ENCODE results near the gene MLANA. TPM values are rescaled to one million over a fixed set of nuclear protein-coding genes. Genes with fewer than 3 reads are reported as not detected.

MLANA gene
- not detected in 2 replicates for total RNA-seq

- no peak within 1 kb of the TSS for H3K4me3 Mint-ChIP-seq (ENCODE audit: low read depth)
- peaks cover 5% of the 10 kb centered on the region for H3K4me1 Mint-ChIP-seq (ENCODE audit: low read depth)
- DNase-seq (ENCODE audit: low spot score), result no peak
- peaks cover 7% of the 10 kb centered on the region for H3K27me3 Mint-ChIP-seq (ENCODE audit: low read depth)
- H3K36me3 Mint-ChIP-seq (ENCODE audit: low read depth), result peaks cover 2% of the 10 kb centered on the region
- H3K9me3 Mint-ChIP-seq, result no peaks in the 10 kb centered on the region
- no peak within 1 kb of the TSS for H3K27ac Mint-ChIP-seq
- intact Hi-C loops (cut with micrococcal nuclease), result no loop called here
These were observed at the start of gene MLANA for GRCh38 chr9:5890641-5891040. TSS of gene MLANA (plus strand) at chr9:5890889. CDS start at chr9:5892475, 1,586 bp downstream.

GRCh38 chr9:5841771-5842573 is 48.7 kb upstream of the MLANA start:
- H3K9me3 Mint-ChIP-seq, result peaks cover 8% of the 10 kb centered on the region
- H3K4me1 Mint-ChIP-seq (ENCODE audit: low read depth), result peaks cover 71% of the 10 kb centered on the region
- DNase-seq (ENCODE audit: low spot score), result peak; percentile 67
- H3K27ac Mint-ChIP-seq, result peak overlapping the region; percentile 80
- H3K36me3 Mint-ChIP-seq (ENCODE audit: low read depth), result peaks cover 8% of the 10 kb centered on the region
- H3K27me3 Mint-ChIP-seq (ENCODE audit: low read depth), result no peaks in the 10 kb centered on the region
- intact Hi-C loops (cut with micrococcal nuclease), result loop anchor here (1.0 to 5.0 kb wide), 4 partner anchors 9 to 1100 kb away; partner anchors contain the start of genes AK3 and UHRF2
- H3K4me3 Mint-ChIP-seq (ENCODE audit: low read depth), result peak overlapping the region; percentile 58

GRCh38 chr9:5842929-5843793 is 47.5 kb upstream of the MLANA start:
- intact Hi-C loops (cut with micrococcal nuclease), result loop anchor here (5.0 kb wide), 3 partner anchors 34 to 1101 kb away; partner anchors contain the start of genes AK3 and UHRF2
- Mint-ChIP-seq H3K9me3 (peaks cover 8% of the 10 kb centered on the region), H3K4me3 (ENCODE audit: low read depth) (peak overlapping the region; percentile 64), H3K36me3 (ENCODE audit: low read depth) (peaks cover 8% of the 10 kb centered on the region), H3K27ac (peak overlapping the region; percentile 95), H3K4me1 (ENCODE audit: low read depth) (peaks cover 76% of the 10 kb centered on the region), H3K27me3 (ENCODE audit: low read depth) (no peaks in the 10 kb centered on the region)
- no peak for DNase-seq (ENCODE audit: low spot score)

- intact Hi-C loops (cut with micrococcal nuclease), result loop anchor here (1.0 to 5.0 kb wide), 6 partner anchors 11 to 1102 kb away; partner anchors contain the start of genes AK3, ERMP1 and UHRF2
- no peaks in the 10 kb centered on the region for H3K27me3 Mint-ChIP-seq (ENCODE audit: low read depth)
- peaks cover 8% of the 10 kb centered on the region for H3K9me3 Mint-ChIP-seq
- peaks cover 79% of the 10 kb centered on the region for H3K4me1 Mint-ChIP-seq (ENCODE audit: low read depth)
- peak overlapping the region; percentile 64 for H3K4me3 Mint-ChIP-seq (ENCODE audit: low read depth)
- peak overlapping the region; percentile 95 for H3K27ac Mint-ChIP-seq
- H3K36me3 Mint-ChIP-seq (ENCODE audit: low read depth), result peaks cover 11% of the 10 kb centered on the region
- no peak for DNase-seq (ENCODE audit: low spot score)
These were observed 46.8 kb upstream of the MLANA start for GRCh38 chr9:5843794-5844471.

- H3K4me1 Mint-ChIP-seq (ENCODE audit: low read depth), result peaks cover 79% of the 10 kb centered on the region
- no peak overlapping the region for H3K4me3 Mint-ChIP-seq (ENCODE audit: low read depth)
- peak overlapping the region; percentile 95 for H3K27ac Mint-ChIP-seq
- peaks cover 17% of the 10 kb centered on the region for H3K36me3 Mint-ChIP-seq (ENCODE audit: low read depth)
- DNase-seq (ENCODE audit: low spot score), result no peak
- H3K9me3 Mint-ChIP-seq, result peaks cover 8% of the 10 kb centered on the region
- intact Hi-C loops (cut with micrococcal nuclease), result loop anchor here (2.0 kb wide), 2 partner anchors 104 to 218 kb away; no protein-coding TSS in a partner anchor
- H3K27me3 Mint-ChIP-seq (ENCODE audit: low read depth), result no peaks in the 10 kb centered on the region
These were observed 45.5 kb upstream of the MLANA start for GRCh38 chr9:5845157-5845531.

- intact Hi-C loops (cut with micrococcal nuclease), result no loop called here
- peaks cover 16% of the 10 kb centered on the region for H3K36me3 Mint-ChIP-seq (ENCODE audit: low read depth)
- DNase-seq (ENCODE audit: low spot score), result no peak
- peak overlapping the region; percentile 22 for H3K27ac Mint-ChIP-seq
- H3K27me3 Mint-ChIP-seq (ENCODE audit: low read depth), result no peaks in the 10 kb centered on the region
- peaks cover 8% of the 10 kb centered on the region for H3K9me3 Mint-ChIP-seq
- H3K4me1 Mint-ChIP-seq (ENCODE audit: low read depth), result peaks cover 82% of the 10 kb centered on the region
- H3K4me3 Mint-ChIP-seq (ENCODE audit: low read depth), result no peak overlapping the region
These were observed 44.6 kb upstream of the MLANA start for GRCh38 chr9:5846096-5846495.

GRCh38 chr9:5846501-5846921 is 44.2 kb upstream of the MLANA start:
- intact Hi-C loops (cut with micrococcal nuclease), result no loop called here
- no peaks in the 10 kb centered on the region for H3K27me3 Mint-ChIP-seq (ENCODE audit: low read depth)
- H3K36me3 Mint-ChIP-seq (ENCODE audit: low read depth), result peaks cover 16% of the 10 kb centered on the region
- peaks cover 82% of the 10 kb centered on the region for H3K4me1 Mint-ChIP-seq (ENCODE audit: low read depth)
- peaks cover 8% of the 10 kb centered on the region for H3K9me3 Mint-ChIP-seq
- DNase-seq (ENCODE audit: low spot score), result no peak
- H3K27ac Mint-ChIP-seq, result no peak overlapping the region
- H3K4me3 Mint-ChIP-seq (ENCODE audit: low read depth), result no peak overlapping the region

- Mint-ChIP-seq H3K4me1 (ENCODE audit: low read depth) (peaks cover 83% of the 10 kb centered on the region), H3K27me3 (ENCODE audit: low read depth) (no peaks in the 10 kb centered on the region), H3K36me3 (ENCODE audit: low read depth) (peaks cover 15% of the 10 kb centered on the region), H3K4me3 (ENCODE audit: low read depth) (no peak overlapping the region), H3K27ac (no peak overlapping the region), H3K9me3 (no peaks in the 10 kb centered on the region)
- DNase-seq (ENCODE audit: low spot score), result no peak
- intact Hi-C loops (cut with micrococcal nuclease), result no loop called here
These were observed 42.3 kb upstream of the MLANA start for GRCh38 chr9:5848372-5848882.

GRCh38 chr9:5850724-5851122 is 40.0 kb upstream of the MLANA start:
- Mint-ChIP-seq H3K4me1 (ENCODE audit: low read depth) (peaks cover 73% of the 10 kb centered on the region), H3K9me3 (peaks cover 6% of the 10 kb centered on the region), H3K4me3 (ENCODE audit: low read depth) (no peak overlapping the region), H3K27me3 (ENCODE audit: low read depth) (no peaks in the 10 kb centered on the region), H3K36me3 (ENCODE audit: low read depth) (peaks cover 23% of the 10 kb centered on the region), H3K27ac (peak overlapping the region; percentile 75)
- intact Hi-C loops (cut with micrococcal nuclease), result loop anchor here (1.0 to 5.0 kb wide), 6 partner anchors 9 to 832 kb away; partner anchors contain the start of genes ERMP1 and PLGRKT
- no peak for DNase-seq (ENCODE audit: low spot score)

GRCh38 chr9:5851445-5851844 is 39.2 kb upstream of the MLANA start:
- peak; percentile 48 for DNase-seq (ENCODE audit: low spot score)
- peaks cover 25% of the 10 kb centered on the region for H3K36me3 Mint-ChIP-seq (ENCODE audit: low read depth)
- no peaks in the 10 kb centered on the region for H3K27me3 Mint-ChIP-seq (ENCODE audit: low read depth)
- peaks cover 67% of the 10 kb centered on the region for H3K4me1 Mint-ChIP-seq (ENCODE audit: low read depth)
- H3K9me3 Mint-ChIP-seq, result peaks cover 6% of the 10 kb centered on the region
- H3K27ac Mint-ChIP-seq, result peak overlapping the region; percentile 75
- peak overlapping the region; percentile 15 for H3K4me3 Mint-ChIP-seq (ENCODE audit: low read depth)
- intact Hi-C loops (cut with micrococcal nuclease), result loop anchor here (1.0 to 5.0 kb wide), 6 partner anchors 10 to 831 kb away; partner anchors contain the start of genes ERMP1 and PLGRKT

- intact Hi-C loops (cut with micrococcal nuclease), result loop anchor here (5.0 kb wide), 3 partner anchors 396 to 829 kb away; partner anchors contain the start of gene PLGRKT
- Mint-ChIP-seq H3K36me3 (ENCODE audit: low read depth) (peaks cover 25% of the 10 kb centered on the region), H3K27ac (peak overlapping the region; percentile 46), H3K4me3 (ENCODE audit: low read depth) (no peak overlapping the region), H3K27me3 (ENCODE audit: low read depth) (no peaks in the 10 kb centered on the region), H3K4me1 (ENCODE audit: low read depth) (peaks cover 63% of the 10 kb centered on the region), H3K9me3 (peaks cover 6% of the 10 kb centered on the region)
- no peak for DNase-seq (ENCODE audit: low spot score)
These were observed 37.7 kb upstream of the MLANA start for GRCh38 chr9:5852987-5853386.

GRCh38 chr9:5853617-5854016 is 37.1 kb upstream of the MLANA start:
- Mint-ChIP-seq H3K4me3 (ENCODE audit: low read depth) (no peak overlapping the region), H3K36me3 (ENCODE audit: low read depth) (peaks cover 24% of the 10 kb centered on the region), H3K9me3 (peaks cover 6% of the 10 kb centered on the region), H3K4me1 (ENCODE audit: low read depth) (peaks cover 58% of the 10 kb centered on the region), H3K27me3 (ENCODE audit: low read depth) (no peaks in the 10 kb centered on the region), H3K27ac (peak overlapping the region; percentile 46)
- intact Hi-C loops (cut with micrococcal nuclease), result loop anchor here (5.0 kb wide), 3 partner anchors 396 to 829 kb away; partner anchors contain the start of gene PLGRKT
- no peak for DNase-seq (ENCODE audit: low spot score)

Measured in activated T-helper 2 cell treated with anti-CD3 and anti-CD28 coated beads, Interferon-gamma antibody, Interleukin-2, Interleukin-4, amounts not matched to agents 10 μg/mL and 5 μg/mL and 100 μg/mL, durations not matched to agents 14 hours and 24 hours and 36 hours (primary cell).